K562 (cell line): Measurements from ENCODE around the gene SPHKAP. TPM values are rescaled to one million over a fixed set of nuclear protein-coding genes. Genes with fewer than 3 reads are reported as not detected.
A peak's percentile ranks its signal among the peaks of the same experiment; 100 is the strongest.

ENCODE experiments used
- ATAC-seq: fragments of 200-7000 bp; cut with Tn5 transposase; 3 replicates; pipeline ENCODE4 v1.9.1; 2020; ENCODE audit warnings: moderate library complexity
- Bru-seq: library from RNA; stranded (reverse); fragments of 400-500 nt; gene quantifications from one replicate; lab custom pipeline; 2021; lab: Mats Ljungman, UMichigan
- BruChase-seq, 2 experiments: library from RNA; stranded (reverse); fragments of 400-500 nt; gene quantifications; one replicate each; lab custom pipeline; 2021; lab: Mats Ljungman, UMichigan
- BruUV-seq: library from RNA; stranded (reverse); fragments of 400-500 nt; replicated peaks from 2 replicates; lab custom pipeline; 2021; lab: Mats Ljungman, UMichigan
- CTCF ChIA-PET: fragments of 300-600 bp; formaldehyde crosslinking; extraction: SDS; loops from one replicate; lab custom pipeline; 2021; ENCODE audit warnings: low intra/inter-chr PET ratio; lab: Yijun Ruan, JAX
- POLR2A ChIA-PET: fragments of 300-600, 350-650 bp; sonication (Branson Sonifier 250); formaldehyde crosslinking; extraction: SDS; loops from one replicate; lab custom pipeline; 2021; ENCODE audit warnings: antibody characterized with exemption, inconsistent platforms; lab: Yijun Ruan, JAX
- DNase-seq, 4 experiments: peaks; one replicate each; pipeline versions ENCODE4 v3.0.0 to v3.0.0-alpha.2; 2011 to 2018; ENCODE audit warnings: low spot score in 3 of 4, mixed read lengths in 3 of 4; ENCODE audit errors: extremely low read depth in 1 of 4
- FAIRE-seq: peaks from 2 replicates; lab custom pipeline; 2011; peaks lifted over from hg19 to GRCh38; lab: Jason Lieb, UNC
- H2AFZ ChIP-seq: 2 replicates; pipeline ENCODE4 v1.6.0; 2011; ENCODE audit warnings: low read depth, low read length, control low read depth, inconsistent platforms
- H3K27ac ChIP-seq: fragments of 200-600 bp; 3 replicates; pipeline ENCODE4 v1.8.0; 2011; ENCODE audit warnings: low read depth, mild to moderate bottlenecking, control low read depth, inconsistent platforms, low read length, moderate library complexity, mixed read lengths; ENCODE audit errors: extremely low read depth
- H3K27me3 ChIP-seq, 2 experiments: fragments of 300-600 bp in 1 of 2; 2 replicates in 1 of 2; 3 replicates in 1 of 2; pipeline versions ENCODE4 v1.6.0 to v1.8.0; 2011; ENCODE audit warnings: inconsistent platforms in 2 of 2, low read length in 2 of 2, mild to moderate bottlenecking in 1 of 2, mixed read lengths in 1 of 2, moderate library complexity in 1 of 2; ENCODE audit not compliant: control insufficient read depth in 2 of 2, insufficient read depth in 2 of 2
- H3K36me3 ChIP-seq: fragments of 300-600 bp; 3 replicates; pipeline ENCODE4 v1.8.0; 2011; ENCODE audit warnings: mild to moderate bottlenecking, low read length, inconsistent platforms; ENCODE audit not compliant: control insufficient read depth, insufficient read depth
- H3K4me1 ChIP-seq, 2 experiments: fragments of 200-600 bp in 1 of 2; replicated peaks in 1 of 2; 2 replicates in 1 of 2; 3 replicates in 1 of 2; pipeline versions ENCODE4 v1.5.1 to v1.8.0; 2011; ENCODE audit warnings: inconsistent platforms in 2 of 2, low read length in 2 of 2, mild to moderate bottlenecking in 1 of 2, mixed read lengths in 1 of 2, moderate library complexity in 1 of 2; ENCODE audit not compliant: control insufficient read depth in 2 of 2, insufficient read depth in 2 of 2
- H3K4me2 ChIP-seq: 2 replicates; pipeline ENCODE4 v1.6.1; 2011; ENCODE audit warnings: low read length, control low read depth, inconsistent platforms, mixed read lengths; ENCODE audit not compliant: insufficient read depth
- H3K4me3 ChIP-seq: fragments of 200-600 bp; sonication (generic), shearing (Covaris generic); 2 replicates; pipeline ENCODE4 v1.5.1; 2016; ENCODE audit warnings: control low read depth, inconsistent platforms
- H3K79me2 ChIP-seq: fragments of 200-600 bp; 3 replicates; pipeline ENCODE4 v1.8.0; 2011; ENCODE audit warnings: low read length, inconsistent platforms; ENCODE audit not compliant: control insufficient read depth, insufficient read depth
- H3K9ac ChIP-seq, 2 experiments: 2 replicates each; pipeline versions ENCODE4 v1.6.0 to v1.6.1; 2011; ENCODE audit warnings: low read depth in 2 of 2, low read length in 2 of 2, control low read depth in 1 of 2, inconsistent platforms in 1 of 2, mild to moderate bottlenecking in 1 of 2, mixed read lengths in 1 of 2; ENCODE audit not compliant: insufficient read depth in 1 of 2
- H3K9me1 ChIP-seq: one replicate; pipeline ENCODE4 v1.6.0; 2011; ENCODE audit warnings: inconsistent platforms, mild to moderate bottlenecking, low read length, moderate library complexity; ENCODE audit not compliant: control insufficient read depth, insufficient read depth
- H3K9me3 ChIP-seq: replicated peaks from 2 replicates; pipeline ENCODE4 v1.5.1; 2011; ENCODE audit warnings: low read depth, low read length, inconsistent platforms; ENCODE audit not compliant: control insufficient read depth, insufficient read depth
- H4K20me1 ChIP-seq: replicated peaks from 2 replicates; pipeline ENCODE4 v1.6.1; 2011; ENCODE audit warnings: low read length, inconsistent platforms, mixed read lengths; ENCODE audit not compliant: control insufficient read depth, insufficient read depth
- CREM ChIP-seq: IDR thresholded peaks from 2 replicates; pipeline ENCODE4 v1.6.1; 2014; ENCODE audit warnings: antibody characterized with exemption, low read depth
- CUX1 ChIP-seq: fragments of 200-800 bp; sonication (Bioruptor generic); IDR thresholded peaks from 2 replicates; pipeline ENCODE4 v1.6.1; 2016; ENCODE audit warnings: missing genetic modification characterization, missing compliant biosample characterization
- FOXK2 ChIP-seq, 2 experiments: fragments of 450-650 bp; IDR thresholded peaks in 1 of 2; conservative IDR thresholded peaks in 1 of 2; 2 replicates each; pipeline ENCODE4 v1.6.1; 2016; ENCODE audit warnings: low read depth in 2 of 2, mild to moderate bottlenecking in 1 of 2
- MAX ChIP-seq: sonication (generic); formaldehyde crosslinking; IDR thresholded peaks from 2 replicates; pipeline ENCODE4 v1.9.0; 2022; ENCODE audit warnings: mild to moderate bottlenecking, missing genetic modification reagents
- MYNN ChIP-seq, 2 experiments: sonication (generic); formaldehyde crosslinking in 1 of 2; IDR thresholded peaks; 2 replicates each; pipeline versions ENCODE4 v1.5.0 to v1.6.1; 2016 to 2020; ENCODE audit warnings: antibody characterized with exemption in 1 of 2, missing genetic modification reagents in 1 of 2
- NBN ChIP-seq: fragments of 450-650 bp; IDR thresholded peaks from 2 replicates; pipeline ENCODE4 v1.6.1; 2016; ENCODE audit warnings: low read depth, mild to moderate bottlenecking
- NFIC ChIP-seq: fragments of 450-650 bp; IDR thresholded peaks from 2 replicates; pipeline ENCODE4 v1.6.1; 2017; ENCODE audit warnings: mild to moderate bottlenecking, inconsistent platforms
- RFX1 ChIP-seq: fragments of 450-650 bp; IDR thresholded peaks from 2 replicates; pipeline ENCODE4 v1.6.1; 2016; ENCODE audit warnings: mild to moderate bottlenecking, moderate library complexity
- ZNF444 ChIP-seq: fragments of 250-450 bp; sonication (Bioruptor Pico); IDR thresholded peaks from 2 replicates; pipeline ENCODE4 v1.4.0; 2020; ENCODE audit warnings: mild to moderate bottlenecking, moderate library complexity
- ZNF655 ChIP-seq: fragments of 250-450 bp; sonication (Bioruptor Pico); IDR thresholded peaks from 2 replicates; pipeline ENCODE4 v1.5.0; 2021
- WGBS: fragments of 100-300 bp; shearing (Covaris generic); methylation state at CpG from one replicate; pipeline ENCODE4 v1.1.6; 2016; ENCODE audit warnings: low coverage, mixed read lengths; ENCODE audit not compliant: insufficient coverage; ENCODE audit errors: missing lambda C conversion rate; 5-methylcytosine and 5-hydroxymethylcytosine counted together
- in situ Hi-C: fragments of 300-500 bp; cut with MboI; formaldehyde crosslinking; loops from 4 replicates; pipeline ENCODE4 v1.15.0; 2018; ENCODE audit warnings: inconsistent platforms, mixed read lengths
- intact Hi-C: fragments of 100-400 bp; cut with micrococcal nuclease; formaldehyde crosslinking; loops from 2 replicates; pipeline ENCODE4 v1.14.2; 2022
- long read RNA-seq, 3 experiments: library from polyadenylated mRNA in 2 of 3; library from RNA in 1 of 3; unstranded in 2 of 3; stranded (forward) in 1 of 3; transcript quantifications; one replicate each; pipeline ENCODE4 v2.0.0, GENCODE V29; 2019 to 2022
- polyA minus RNA-seq, 3 experiments: library from RNA; depleted of rRNA, polyadenylated mRNA; stranded (reverse); fragments of >200 nt; gene quantifications; 2 replicates each; pipeline ENCODE4 v1.2.3, GENCODE V29; 2011
- polyA plus RNA-seq, 8 experiments: library from polyadenylated mRNA; depleted of rRNA in 4 of 8; stranded (reverse) in 5 of 8; unstranded in 3 of 8; fragments of >200 nt; fragmentation: Nextera tagmentation in 2 of 8; fragmentation: Illumina TruSeq in 1 of 8; extraction: Ambion mirVana in 2 of 8; extraction: Trizol in 1 of 8; gene quantifications; 2 replicates each; pipeline versions ENCODE4 v1.2.1 to v1.2.3, GENCODE V29; 2011 to 2014; ENCODE audit warnings: inconsistent platforms in 1 of 8, missing spikeins in 1 of 8
- total RNA-seq, 7 experiments: library from RNA; depleted of rRNA in 6 of 7; stranded (reverse); fragments of >200 nt in 6 of 7; fragmentation: Illumina TruSeq in 2 of 7; extraction: Trizol in 2 of 7; gene quantifications; 2 replicates each; pipeline versions ENCODE4 v1.2.1 to v1.2.3, GENCODE V29; 2011 to 2021; ENCODE audit warnings: low replicate concordance in 1 of 7

Gene SPHKAP
- total RNA-seq (2011; cell fraction: chromatin; rRNA removed; ENCODE audit: low replicate concordance): not detected in 2 replicates
- not detected in 2 replicates for total RNA-seq (2011; cell fraction: nucleolus; rRNA removed)
- total RNA-seq (2011; cell fraction: nucleoplasm; rRNA removed): not detected in 2 replicates
- not detected in 2 replicates for total RNA-seq (2014; rRNA removed)
- not detected in 2 replicates for total RNA-seq (2014; rRNA removed; fragmentation: Illumina TruSeq; extraction: Trizol)
- not detected in 2 replicates for total RNA-seq (2015; rRNA removed; fragmentation: Illumina TruSeq; extraction: Trizol)
- total RNA-seq (2021): not detected in 2 replicates
- not detected in 2 replicates for polyA plus RNA-seq (2011; rRNA removed)
- not detected in 2 replicates for polyA plus RNA-seq (2011; cell fraction: cytosol; rRNA removed)
- not detected in 2 replicates for polyA plus RNA-seq (2011; cell fraction: nucleus; rRNA removed)
- polyA plus RNA-seq (2012): not detected in 2 replicates
- polyA plus RNA-seq (2014; fragmentation: Illumina TruSeq; extraction: Trizol): not detected in 2 replicates
- not detected for polyA plus RNA-seq (2014; fragmentation: Nextera tagmentation; extraction: Ambion mirVana)
- polyA plus RNA-seq (2014; rRNA removed): not detected in 2 replicates
- polyA minus RNA-seq (2011; rRNA and poly(A)+ RNA removed): not detected in 2 replicates
- polyA minus RNA-seq (2011; cell fraction: cytosol; rRNA and poly(A)+ RNA removed): not detected in 2 replicates
- polyA minus RNA-seq (2011; cell fraction: nucleus; rRNA and poly(A)+ RNA removed): not detected in 2 replicates
- Bru-seq, nascent RNA: percentile 1 among the genes with signal in this experiment
- percentile 0 among the genes with signal in this experiment for BruChase-seq, experiment 1, labeled RNA remaining after a 2-hour chase
- BruChase-seq, experiment 2, labeled RNA remaining after a 6-hour chase: not detected
- long read RNA-seq, experiment 1: 0 reads
- long read RNA-seq, experiment 2: 0 reads
- long read RNA-seq, experiment 3: 0 reads

GRCh38 chr2:228181098-228182019 lies at the start of gene SPHKAP:
TSS of gene SPHKAP (minus strand) at chr2:228181687. CDS start at chr2:228181598, 89 bp downstream.
- H3K9me1 ChIP-seq: no peaks in the 10 kb centered on the region
- no peaks in the 10 kb centered on the region for H3K79me2 ChIP-seq
- H3K9me3 ChIP-seq: no peaks in the 10 kb centered on the region
- no TSS peak for BruUV-seq
- under 1% methylated on average over 22 of the region's 56 CpGs for WGBS
- DNase-seq: no peak
- in situ Hi-C loops: no loop called here
- ChIA-PET CTCF (no interaction called here), POLR2A (no interaction called here)
- no peak within 1 kb of the TSS for H3K4me3 ChIP-seq
- no peaks in the 10 kb centered on the region for H3K36me3 ChIP-seq
- no peak for FAIRE-seq
- intact Hi-C loops: no loop called here
- no peak within 1 kb of the TSS for H3K4me2 ChIP-seq
- no peaks in the 10 kb centered on the region for H4K20me1 ChIP-seq
- H2AFZ ChIP-seq: no peak within 1 kb of the TSS
- no peak for ATAC-seq
- H3K27ac ChIP-seq: no peak within 1 kb of the TSS
- no peak within 1 kb of the TSS for H3K9ac ChIP-seq
- H3K4me1 ChIP-seq: no peaks in the 10 kb centered on the region
- H3K27me3 ChIP-seq: no peaks in the 10 kb centered on the region
- TF ChIP-seq FOXK2 (conservative IDR thresholded peaks at IDR 0.05 in 1 of 2, IDR thresholded peaks at IDR 0.05 in 1 of 2; ENCODE audit: low read depth in 2 of 2) (no peak), RFX1 (no peak), NBN (no peak), ZNF444 (no peak), ZNF655 (no peak), MAX (no peak), NFIC (no peak), CUX1 (no peak), CREM (no peak), MYNN (IDR thresholded peaks at IDR 0.05) (no peak), MYNN (CRISPR knock-in tag; IDR thresholded peaks at IDR 0.05) (no peak)
